ENCODE data around the gene FAM163B. TPM values are rescaled to one million over a fixed set of nuclear protein-coding genes. Genes with fewer than 3 reads are reported as not detected.

FAM163B gene
- total and polyA plus RNA-seq, 2 of the 8 experiments (the other 6 are each of a cell fraction or from before 2014, with no cell fraction given) = 0.63 to 1.0 TPM

GRCh38 chr9:133638076-133638475, 28.9 kb upstream of the FAM163B start:
- peaks cover 0 to 2% of the 10 kb centered on the region in 2 experiments for H4K20me1 ChIP-seq (replicated peaks in 1 of 2; ENCODE audit: control insufficient read depth in 1 of 2, insufficient read depth in 2 of 2, low read length in 2 of 2)
- H2BK5ac ChIP-seq (ENCODE audit: low read depth, low read length) = no peak overlapping the region
- peak overlapping the region; percentile 66; the same call in 1 of the 2 replicates for H3K18ac ChIP-seq (ENCODE audit: extremely low read depth, low read length)
- H4K5ac ChIP-seq (ENCODE audit: insufficient read length, low read depth, low read length) = no peak overlapping the region
- peak overlapping the region in 1 of 2 experiments; percentile 41; a peak in 1 of 4 replicates for H3K4me2 ChIP-seq (ENCODE audit: insufficient read depth in 1 of 2, low read depth in 2 of 2, low read length in 2 of 2)
- H4K91ac ChIP-seq (replicated peaks; ENCODE audit: insufficient read length, low read length) = peak overlapping the region; percentile 52
- H3K79me1 ChIP-seq (ENCODE audit: low read depth, low read length) = no peaks in the 10 kb centered on the region
- no peaks in the 10 kb centered on the region for H3K9me3 ChIP-seq (ENCODE audit: insufficient read depth in 2 of 2, low read depth in 1 of 2, low read length in 1 of 2)
- no peak overlapping the region for H3K23ac ChIP-seq (ENCODE audit: insufficient read length)
- H3K56ac ChIP-seq (replicated peaks; ENCODE audit: insufficient read length, low read depth, low read length) = no peak overlapping the region
- no peak overlapping the region for H3K9ac ChIP-seq (replicated peaks in 1 of 4; ENCODE audit: extremely low read depth in 1 of 4, low read depth in 3 of 4, low read length in 3 of 4)
- peak overlapping the region; percentile 89 for H2AFZ ChIP-seq (ENCODE audit: low read length)
- H2BK15ac ChIP-seq (ENCODE audit: low read length) = no peak overlapping the region
- H3K79me2 ChIP-seq (ENCODE audit: control insufficient read depth in 1 of 2, insufficient read depth in 2 of 2, low read length in 2 of 2) = no peaks in the 10 kb centered on the region
- H3K4me3 ChIP-seq (ENCODE audit: extremely low read depth in 1 of 4, insufficient read depth in 2 of 4, low read depth in 3 of 4, low read length in 4 of 4) = no peak overlapping the region
- WGBS, 2 experiments (ENCODE audit: extremely low coverage in 1 of 2, insufficient coverage in 1 of 2, insufficient read length in 1 of 2, insufficient replicate concordance in 2 of 2, low coverage in 1 of 2, low lambda C conversion rate in 2 of 2, missing lambda C conversion rate in 1 of 2) = 50% methylated on average over 8 of the region's 8 CpGs; no CpG with 5 or more reads in 1 of the 2 experiments
- no peak overlapping the region for H2BK20ac ChIP-seq (ENCODE audit: low read length)
- ChIA-PET POLR2A (ENCODE audit: partially characterized antibody) (interaction anchor here (0.5 kb wide), 1 partner anchor 21 kb away, joined by 3 read pairs; no protein-coding TSS in a partner anchor), CTCF (ENCODE audit: partially characterized antibody) (interaction anchor here (0.5 to 3.0 kb wide), 6 partner anchors 10 to 283 kb away, joined by 3 to 11 read pairs (median 4); no protein-coding TSS in a partner anchor)
- no peaks in the 10 kb centered on the region for H3K23me2 ChIP-seq (ENCODE audit: low read depth, low read length)
- no peak overlapping the region for H3K14ac ChIP-seq (ENCODE audit: insufficient read length)
- H3K4ac ChIP-seq (replicated peaks; ENCODE audit: insufficient read length, low read depth, low read length) = no peak overlapping the region
- FAIRE-seq = no peak
- H2BK120ac ChIP-seq (replicated peaks; ENCODE audit: low read depth, low read length) = no peak overlapping the region
- no peaks in the 10 kb centered on the region for H3K36me3 ChIP-seq (ENCODE audit: control insufficient read depth in 2 of 4, insufficient read depth in 4 of 4, low read length in 3 of 4)
- peaks cover 0 to 28% (median 18%) of the 10 kb centered on the region in 4 experiments; a peak in 6 of 7 replicates for H3K4me1 ChIP-seq (replicated peaks in 1 of 4; ENCODE audit: control insufficient read depth in 3 of 4, insufficient read depth in 4 of 4, low read length in 3 of 4)
- peak overlapping the region; percentile 89; the same call in 1 of the 2 replicates for H2BK12ac ChIP-seq (ENCODE audit: low read depth, low read length)
- H2AK5ac ChIP-seq (ENCODE audit: low read depth, low read length) = no peak overlapping the region
- no peak overlapping the region for H3K27ac ChIP-seq (ENCODE audit: low read depth, low read length)
- no peak for DNase-seq (ENCODE audit: low read depth in 1 of 2, low spot score in 2 of 2)
- 0 out of 2 replicates have a peak overlapping the region, but pooled peaks have one; percentile 19 for H4K8ac ChIP-seq (ENCODE audit: extremely low read depth, insufficient read depth, low read length)
- H3K27me3 ChIP-seq (replicated peaks in 1 of 4; ENCODE audit: control insufficient read depth in 3 of 4, extremely low read depth in 1 of 4, insufficient read depth in 3 of 4, low read length in 3 of 4) = no peaks in the 10 kb centered on the region; a peak in 1 of 7 replicates
- TF ChIP-seq EGR1 (IDR thresholded peaks at IDR 0.05; ENCODE audit: borderline replicate concordance, low read depth, low read length) = no peak
- TF ChIP-seq SP2 (IDR thresholded peaks at IDR 0.05; ENCODE audit: low read length) = no peak
- TF ChIP-seq JUND (IDR thresholded peaks at IDR 0.05; ENCODE audit: low read length) = no peak
- no peak for TF ChIP-seq CBX8 (IDR thresholded peaks at IDR 0.05; ENCODE audit: borderline replicate concordance, low read depth, low read length)
- no peak for TF ChIP-seq RAD21 (IDR thresholded peaks at IDR 0.05 in 1 of 2, conservative IDR thresholded peaks at IDR 0.05 in 1 of 2; ENCODE audit: low read depth in 2 of 2, low read length in 2 of 2)
- TF ChIP-seq MAFK (IDR thresholded peaks at IDR 0.05; ENCODE audit: low read depth, low read length) = no peak
- no peak for TF ChIP-seq SP1 (IDR thresholded peaks at IDR 0.05; ENCODE audit: low read depth, low read length)
- TF ChIP-seq CEBPB (IDR thresholded peaks at IDR 0.05; ENCODE audit: low read depth, low read length) = no peak
- no peak for TF ChIP-seq KDM5A (IDR thresholded peaks at IDR 0.05; ENCODE audit: low read length)
- no peak for TF ChIP-seq TAF1 (IDR thresholded peaks at IDR 0.05; ENCODE audit: low read depth, low read length)
- TF ChIP-seq CTCF (IDR thresholded peaks at IDR 0.05; ENCODE audit: control extremely low read depth in 1 of 3, insufficient read depth in 1 of 3, low read depth in 1 of 3, low read length in 3 of 3) = no peak
- no peak for TF ChIP-seq JUN (IDR thresholded peaks at IDR 0.05; ENCODE audit: low read depth, low read length)

Data from H1 (cell line).